IMR-90 (cell line): ENCODE results near the gene CBL. TPM values are rescaled to one million over a fixed set of nuclear protein-coding genes. Genes with fewer than 3 reads are reported as not detected.
A peak's percentile ranks its signal among the peaks of the same experiment; 100 is the strongest.

Experiments
- ATAC-seq: fragments of 200-7000 bp; cut with Tn5 transposase; 2 replicates; pipeline ENCODE4 v1.9.1; 2020; ENCODE audit warnings: low read depth, mild to moderate bottlenecking, moderate library complexity
- BruUV-seq: library from RNA; stranded (reverse); fragments of 400-500 nt; replicated peaks from 2 replicates; lab custom pipeline; 2021; lab: Mats Ljungman, UMichigan
- CTCF ChIA-PET: fragments of 300-600 bp; formaldehyde crosslinking; extraction: SDS; loops from one replicate; lab custom pipeline; 2021; ENCODE audit warnings: antibody characterized with exemption; lab: Yijun Ruan, JAX
- POLR2A ChIA-PET: fragments of 300-600 bp; sonication (Branson Sonifier 250); formaldehyde crosslinking; loops from one replicate; lab custom pipeline; 2022; ENCODE audit warnings: antibody characterized with exemption; ENCODE audit not compliant: unreplicated experiment; lab: Charles Lee
- DNase-seq: peaks from one replicate; pipeline ENCODE4 v3.0.0; 2013
- H2AFZ ChIP-seq: replicated peaks from 2 replicates; pipeline ENCODE3; 2013; ENCODE audit warnings: low read length, mild to moderate bottlenecking; ENCODE audit not compliant: poor library complexity
- H2AK5ac ChIP-seq: 2 replicates; pipeline ENCODE4 v1.6.1; 2013; ENCODE audit warnings: low read depth, low read length, inconsistent platforms
- H2AK9ac ChIP-seq: replicated peaks from 2 replicates; pipeline ENCODE3; 2013; ENCODE audit warnings: mild to moderate bottlenecking, low read depth, low read length, moderate library complexity; ENCODE audit not compliant: poor library complexity
- H2BK120ac ChIP-seq: 2 replicates; pipeline ENCODE4 v1.6.1; 2013; ENCODE audit warnings: low read depth, low read length, inconsistent platforms
- H2BK15ac ChIP-seq: 3 replicates; pipeline ENCODE4 v1.6.1; 2013; ENCODE audit warnings: low read depth, low read length, inconsistent platforms
- H2BK20ac ChIP-seq: 2 replicates; pipeline ENCODE4 v1.6.1; 2013; ENCODE audit warnings: low read depth, mild to moderate bottlenecking, inconsistent platforms, low read length, moderate library complexity
- H2BK5ac ChIP-seq: 2 replicates; pipeline ENCODE4 v1.6.1; 2013; ENCODE audit warnings: mild to moderate bottlenecking, low read depth, low read length, inconsistent platforms; ENCODE audit not compliant: poor library complexity, severe bottlenecking
- H3K14ac ChIP-seq: replicated peaks from 2 replicates; pipeline ENCODE4 v1.6.1; 2013; ENCODE audit warnings: low read depth, low read length, inconsistent platforms
- H3K18ac ChIP-seq: 2 replicates; pipeline ENCODE4 v1.6.1; 2013; ENCODE audit warnings: low read depth, low read length, control low read depth
- H3K23ac ChIP-seq: 2 replicates; pipeline ENCODE4 v1.6.1; 2013; ENCODE audit warnings: low read depth, low read length, inconsistent platforms
- H3K27ac ChIP-seq: 2 replicates; pipeline ENCODE4 v1.5.1; 2013; ENCODE audit warnings: mild to moderate bottlenecking, control low read depth, low read length; ENCODE audit not compliant: insufficient read depth
- H3K27me3 ChIP-seq: 2 replicates; pipeline ENCODE4 v1.6.1; 2013; ENCODE audit warnings: low read length; ENCODE audit not compliant: control insufficient read depth, insufficient read depth
- H3K36me3 ChIP-seq: 2 replicates; pipeline ENCODE4 v1.6.1; 2013; ENCODE audit warnings: low read length, mixed read lengths; ENCODE audit not compliant: control insufficient read depth, insufficient read depth
- H3K4ac ChIP-seq: 2 replicates; pipeline ENCODE4 v1.6.1; 2013; ENCODE audit warnings: low read depth, low read length, inconsistent platforms
- H3K4me1 ChIP-seq: 2 replicates; pipeline ENCODE4 v1.6.1; 2013; ENCODE audit warnings: low read length, mixed read lengths; ENCODE audit not compliant: control insufficient read depth, insufficient read depth
- H3K4me2 ChIP-seq: 2 replicates; pipeline ENCODE4 v1.6.1; 2013; ENCODE audit warnings: low read depth, mild to moderate bottlenecking, control low read depth, low read length, moderate library complexity
- H3K4me3 ChIP-seq: 2 replicates; pipeline ENCODE4 v1.5.1; 2013; ENCODE audit warnings: low read depth, mild to moderate bottlenecking, control low read depth, low read length, moderate library complexity; ENCODE audit not compliant: insufficient read depth
- H3K56ac ChIP-seq: 2 replicates; pipeline ENCODE4 v1.6.1; 2013; ENCODE audit warnings: low read length, inconsistent platforms; ENCODE audit not compliant: insufficient read depth; ENCODE audit errors: extremely low read depth
- H3K79me1 ChIP-seq, 2 experiments: 2 replicates each; pipeline ENCODE4 v1.6.1; 2013; ENCODE audit warnings: low read length in 2 of 2, inconsistent platforms in 1 of 2, low read depth in 1 of 2
- H3K9ac ChIP-seq: 2 replicates; pipeline ENCODE4 v1.6.1; 2013; ENCODE audit warnings: low read depth, low read length, control low read depth
- H3K9me1 ChIP-seq: 2 replicates; pipeline ENCODE4 v1.6.1; 2013; ENCODE audit warnings: low read length, inconsistent platforms; ENCODE audit not compliant: insufficient read depth
- H3K9me3 ChIP-seq: 2 replicates; pipeline ENCODE4 v1.6.1; 2013; ENCODE audit warnings: low read length; ENCODE audit not compliant: control insufficient read depth, insufficient read depth
- H4K20me1 ChIP-seq: 2 replicates; pipeline ENCODE4 v1.6.1; 2013; ENCODE audit warnings: low read length, inconsistent platforms; ENCODE audit not compliant: insufficient read depth
- H4K5ac ChIP-seq: 2 replicates; pipeline ENCODE4 v1.6.1; 2013; ENCODE audit warnings: mild to moderate bottlenecking, low read depth, low read length, control low read depth
- H4K8ac ChIP-seq, 2 experiments: 2 replicates each; pipeline ENCODE4 v1.6.1; 2013; ENCODE audit warnings: low read depth in 2 of 2, low read length in 2 of 2, control low read depth in 1 of 2, inconsistent platforms in 1 of 2
- H4K91ac ChIP-seq: 2 replicates; pipeline ENCODE4 v1.6.1; 2013; ENCODE audit warnings: low read depth, low read length, inconsistent platforms; ENCODE audit not compliant: insufficient read depth
- BHLHE40 ChIP-seq: fragments of 150-350 bp; IDR thresholded peaks from 2 replicates; pipeline ENCODE4 v1.6.1; 2016; ENCODE audit warnings: mild to moderate bottlenecking, low read depth, low read length
- CEBPB ChIP-seq: IDR thresholded peaks from 2 replicates; pipeline ENCODE4 v1.6.1; 2012; ENCODE audit warnings: low read depth, low read length, improper control_type of control experiment
- CHD1 ChIP-seq: IDR thresholded peaks from 2 replicates; pipeline ENCODE4 v1.6.1; 2012; ENCODE audit warnings: low read depth, low read length, improper control_type of control experiment
- ELK1 ChIP-seq: fragments of 150-350 bp; IDR thresholded peaks from 2 replicates; pipeline ENCODE4 v1.6.1; 2016; ENCODE audit warnings: low read depth, mild to moderate bottlenecking, low read length, moderate library complexity, borderline replicate concordance
- FOS ChIP-seq: fragments of 150-350 bp; IDR thresholded peaks from 2 replicates; pipeline ENCODE4 v1.6.1; 2016; ENCODE audit warnings: low read depth, low read length
- MAFK ChIP-seq: IDR thresholded peaks from 2 replicates; pipeline ENCODE4 v1.6.1; 2012; ENCODE audit warnings: low read depth, low read length, improper control_type of control experiment
- MAZ ChIP-seq: IDR thresholded peaks from 2 replicates; pipeline ENCODE4 v1.6.1; 2012; ENCODE audit warnings: low read depth, mild to moderate bottlenecking, low read length, improper control_type of control experiment, moderate library complexity, borderline replicate concordance
- MXI1 ChIP-seq: IDR thresholded peaks from 2 replicates; pipeline ENCODE4 v1.6.1; 2012; ENCODE audit warnings: low read depth, mild to moderate bottlenecking, low read length, moderate library complexity, borderline replicate concordance
- NFE2L2 ChIP-seq: fragments of 150-350 bp; IDR thresholded peaks from 2 replicates; pipeline ENCODE4 v1.6.1; 2016; ENCODE audit warnings: low read depth, mild to moderate bottlenecking, low read length
- POLR2A ChIP-seq: IDR thresholded peaks from 2 replicates; pipeline ENCODE4 v1.6.1; 2012; ENCODE audit warnings: mild to moderate bottlenecking, low read depth, low read length
- RAD21 ChIP-seq: IDR thresholded peaks from 2 replicates; pipeline ENCODE4 v1.6.1; 2012; ENCODE audit warnings: low read length, improper control_type of control experiment
- RCOR1 ChIP-seq: IDR thresholded peaks from 2 replicates; pipeline ENCODE4 v1.6.1; 2012; ENCODE audit warnings: mild to moderate bottlenecking, low read length, improper control_type of control experiment; ENCODE audit not compliant: insufficient replicate concordance
- RFX5 ChIP-seq: IDR thresholded peaks from 2 replicates; pipeline ENCODE4 v1.8.0; 2012; ENCODE audit warnings: low read depth, mild to moderate bottlenecking, low read length, moderate library complexity
- SMC3 ChIP-seq: fragments of 150-350 bp; IDR thresholded peaks from 2 replicates; pipeline ENCODE4 v1.6.1; 2016; ENCODE audit warnings: low read depth, mild to moderate bottlenecking, antibody characterized with exemption, low read length, moderate library complexity
- USF2 ChIP-seq: fragments of 150-350 bp; IDR thresholded peaks from 2 replicates; pipeline ENCODE4 v1.6.1; 2017; ENCODE audit warnings: mild to moderate bottlenecking, antibody characterized with exemption, low read length, low read depth
- WGBS, 2 experiments: methylation state at CpG; one replicate each; pipeline versions ENCODE4 v1.1.5 to v1.1.7; 2013; ENCODE audit warnings: missing lambda C conversion rate in 2 of 2; ENCODE audit not compliant: insufficient read length in 1 of 2; ENCODE audit errors: extremely low coverage in 2 of 2; 5-methylcytosine and 5-hydroxymethylcytosine counted together
- dilution Hi-C: fragments of 300-500 bp; cut with HindIII; formaldehyde crosslinking; loops from one replicate; pipeline ENCODE4 v1.14.3; 2018; ENCODE audit warnings: low sequenced_read_pairs; ENCODE audit not compliant: unreplicated experiment
- in situ Hi-C: fragments of 300-500 bp; cut with MboI; formaldehyde crosslinking; loops from 3 replicates; pipeline ENCODE4 v1.14.3; 2019; ENCODE audit warnings: low sequenced_read_pairs, inconsistent platforms, mixed read lengths
- intact Hi-C: fragments of 100-400 bp; cut with micrococcal nuclease; formaldehyde crosslinking; loops from 2 replicates; pipeline ENCODE4 v1.10.0; 2022
- polyA plus RNA-seq, 3 experiments: library from polyadenylated mRNA; depleted of rRNA; stranded (reverse); fragments of >200 nt; gene quantifications; 2 replicates each; pipeline ENCODE4 v1.2.3, GENCODE V29; 2012; ENCODE audit warnings: low replicate concordance in 1 of 3
- total RNA-seq: library from RNA; depleted of rRNA; stranded (reverse); fragments of >200 nt; gene quantifications from 2 replicates; pipeline ENCODE4 v1.2.3, GENCODE V29; 2012

The CBL gene
- total and polyA plus RNA-seq, 2 of the 4 experiments (the other 2 are of a cell fraction) = 6.1 to 11.8 TPM

GRCh38 chr11:119338318-119338890 is 132.3 kb downstream of the CBL start:
- Histone ChIP-seq H3K4me2 (peak overlapping the region; percentile 56), H3K23ac (peak overlapping the region; percentile 93), H4K91ac (peak overlapping the region; percentile 95), H2BK120ac (peak overlapping the region; percentile 81), H3K4me1 (peaks cover 26% of the 10 kb centered on the region), H3K36me3 (peaks cover 2% of the 10 kb centered on the region; the same call in 1 of the 2 replicates), H2BK20ac (peak overlapping the region; percentile 36; the same call in 1 of the 2 replicates), H2AK9ac (peak overlapping the region; percentile 84), H2AK5ac (peak overlapping the region; percentile 62; the same call in 1 of the 2 replicates), H3K18ac (no peak overlapping the region), H4K5ac (no peak overlapping the region), H3K14ac (peak overlapping the region; percentile 74), H3K9me3 (no peaks in the 10 kb centered on the region), H4K8ac (peak overlapping the region in 1 of 2 experiments; percentile 95; a peak in 2 of 4 replicates), H3K27me3 (no peaks in the 10 kb centered on the region), H3K9ac (peak overlapping the region; percentile 54), H2BK5ac (peak overlapping the region; percentile 93), H4K20me1 (peaks cover 5% of the 10 kb centered on the region; the same call in 1 of the 2 replicates), H3K4me3 (peak overlapping the region; percentile 2; the same call in 1 of the 2 replicates), H3K27ac (peak overlapping the region; percentile 96), H3K4ac (peak overlapping the region; percentile 84), H2AFZ (peak overlapping the region; percentile 92), H3K79me1 (peaks cover 17 to 42% of the 10 kb centered on the region in 2 experiments; a peak in 3 of 4 replicates), H3K56ac (peak overlapping the region; percentile 62), H3K9me1 (peaks cover 10% of the 10 kb centered on the region), H2BK15ac (peak overlapping the region; percentile 47; the same call in 2 of the 3 replicates)
- 0% methylated on average over 3 of the region's 17 CpGs; no CpG with 5 or more reads in 1 of the 2 experiments for whole genome bisulfite sequencing, 2 experiments
- dilution Hi-C loops = no loop called here
- DNase-seq (no peak), ATAC-seq (peak; percentile 57)
- ChIA-PET POLR2A (interaction anchor here (0.6 to 1.9 kb wide), 8 partner anchors 14 to 875 kb away, joined by 3 to 8 read pairs (median 5); partner anchors contain the start of genes CBL, DPAGT1 and MCAM), CTCF (interaction anchor here (0.7 to 2.0 kb wide), 22 partner anchors 13 to 271 kb away, joined by 3 to 20 read pairs (median 4); partner anchors contain the start of genes DPAGT1, MCAM and VPS11)
- intact Hi-C loops = loop anchor here (1.0 to 5.0 kb wide), 8 partner anchors 18 to 243 kb away; partner anchors contain the start of genes ABCG4 and CBL
- BruUV-seq = no TSS peak
- in situ Hi-C loops = no loop called here
- TF ChIP-seq FOS (no peak), POLR2A (no peak), RAD21 (peak; percentile 82), MAFK (no peak), BHLHE40 (no peak), MAZ (peak; percentile 87; the same call in 1 of the 2 replicates), RCOR1 (no peak), RFX5 (no peak), CHD1 (no peak), SMC3 (peak; percentile 62), NFE2L2 (no peak), MXI1 (no peak), CEBPB (no peak), ELK1 (no peak), USF2 (no peak)
